NT2/D1 (cell line): ENCODE measurements around the gene OPHN1.

Experiments
- DNase-seq: peaks from one replicate; pipeline ENCODE4 v3.0.0-alpha.2; 2011; ENCODE audit warnings: low read depth, low spot score
- H3K27me3 ChIP-seq: 2 replicates; pipeline ENCODE4 v1.6.0; 2011; ENCODE audit warnings: mild to moderate bottlenecking; ENCODE audit not compliant: insufficient read length, insufficient read depth
- H3K36me3 ChIP-seq: 2 replicates; pipeline ENCODE4 v1.6.1; 2011; ENCODE audit warnings: mild to moderate bottlenecking, low read length, mixed read lengths; ENCODE audit not compliant: insufficient read depth, insufficient read length
- H3K4me1 ChIP-seq: 2 replicates; pipeline ENCODE4 v1.5.1; 2011; ENCODE audit not compliant: insufficient read depth, insufficient read length
- H3K4me3 ChIP-seq: 2 replicates; pipeline ENCODE4 v1.5.1; 2011; ENCODE audit warnings: low read depth; ENCODE audit not compliant: insufficient read length
- H3K9ac ChIP-seq: 2 replicates; pipeline ENCODE4 v1.6.0; 2011; ENCODE audit warnings: low read depth; ENCODE audit not compliant: insufficient read length
- H3K9me3 ChIP-seq: 2 replicates; pipeline ENCODE4 v1.5.1; 2011; ENCODE audit warnings: mild to moderate bottlenecking, low read length; ENCODE audit not compliant: insufficient read depth
- SUZ12 ChIP-seq: IDR thresholded peaks from 2 replicates; pipeline ENCODE4 v1.6.1; 2011; ENCODE audit not compliant: insufficient read length, insufficient read depth; ENCODE audit errors: extremely low read depth
- YY1 ChIP-seq: IDR thresholded peaks from 2 replicates; pipeline ENCODE4 v1.6.1; 2011; ENCODE audit not compliant: insufficient read length, insufficient read depth
- ZNF274 ChIP-seq: IDR thresholded peaks from 2 replicates; pipeline ENCODE4 v1.6.1; 2011; ENCODE audit warnings: mild to moderate bottlenecking, low read depth, low read length

OPHN1 gene

GRCh38 chrX:68439341-68439740, 6.0 kb upstream of the OPHN1 start:
- Histone ChIP-seq H3K4me3 (no peak overlapping the region), H3K36me3 (no peaks in the 10 kb centered on the region)

GRCh38 chrX:68438575-68438974, 5.3 kb upstream of the OPHN1 start:
- no peak overlapping the region for H3K4me3 ChIP-seq
- peaks cover 20% of the 10 kb centered on the region for H3K27me3 ChIP-seq
- DNase-seq = no peak
- TF ChIP-seq YY1 = no peak
- no peak for TF ChIP-seq ZNF274
- H3K4me1 ChIP-seq = no peaks in the 10 kb centered on the region
- H3K9me3 ChIP-seq = no peaks in the 10 kb centered on the region
- H3K36me3 ChIP-seq = no peaks in the 10 kb centered on the region
- H3K9ac ChIP-seq = no peak overlapping the region

More at GRCh38 chrX:68439341-68439740, 6.0 kb upstream of the OPHN1 start:
- Histone ChIP-seq H3K27me3 (peaks cover 14% of the 10 kb centered on the region), H3K4me1 (no peaks in the 10 kb centered on the region), H3K9me3 (no peaks in the 10 kb centered on the region), H3K9ac (no peak overlapping the region)
- no peak for DNase-seq
- no peak for TF ChIP-seq ZNF274
- TF ChIP-seq SUZ12 = no peak
- no peak for TF ChIP-seq YY1

DNA sequence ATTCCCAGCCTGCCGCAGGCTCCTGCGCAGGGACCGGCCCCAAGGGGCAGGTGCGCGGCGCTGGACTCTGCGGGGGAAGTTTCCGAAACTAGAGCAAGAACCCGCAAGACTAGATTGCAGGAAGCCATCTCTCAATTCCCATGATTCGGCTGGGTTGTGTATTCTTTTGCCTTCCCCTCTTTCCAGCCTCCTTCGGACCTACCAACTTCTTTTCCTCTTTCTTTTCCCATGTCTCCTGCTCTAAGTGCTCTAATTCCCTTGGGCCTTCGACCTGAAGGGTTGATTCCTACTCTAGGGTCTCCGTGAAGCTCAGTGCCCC, 645 bp upstream of the OPHN1 start:
- Histone ChIP-seq H3K4me1 (no peaks in the 10 kb centered on the region), H3K4me3 (peak overlapping the region; percentile 74), H3K9me3 (no peaks in the 10 kb centered on the region), H3K27me3 (peaks cover 20% of the 10 kb centered on the region), H3K36me3 (no peaks in the 10 kb centered on the region), H3K9ac (peak overlapping the region; percentile 73)
- no peak for DNase-seq
- TF ChIP-seq ZNF274 = no peak
- no peak for TF ChIP-seq YY1
- TF ChIP-seq SUZ12 = no peak

DNA sequence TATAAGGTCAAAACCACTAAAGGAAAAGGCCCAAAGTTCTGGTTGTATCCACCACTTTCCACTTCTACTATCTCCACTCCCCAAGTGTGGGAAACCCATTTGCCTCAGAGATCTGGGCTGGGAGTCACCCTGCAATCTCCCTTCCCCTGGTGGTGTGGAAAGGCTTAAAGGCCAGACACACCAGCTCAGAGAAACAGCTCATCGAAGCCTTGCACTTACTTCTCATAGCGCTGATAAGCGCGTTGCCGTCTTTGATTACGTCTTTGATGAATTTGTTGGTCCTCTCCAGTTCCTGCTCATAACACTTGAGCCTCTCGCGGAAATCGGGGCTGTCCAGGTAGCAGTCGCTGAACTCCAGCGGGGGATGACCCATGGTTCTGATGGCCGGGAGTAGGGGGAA, 647 bp downstream of the OPHN1 start:
- Histone ChIP-seq H3K4me1 (no peaks in the 10 kb centered on the region), H3K27me3 (peaks cover 20% of the 10 kb centered on the region), H3K4me3 (peak overlapping the region; percentile 74), H3K36me3 (no peaks in the 10 kb centered on the region), H3K9ac (peak overlapping the region; percentile 73), H3K9me3 (no peaks in the 10 kb centered on the region)
- TF ChIP-seq SUZ12 = no peak
- no peak for TF ChIP-seq ZNF274
- TF ChIP-seq YY1 = no peak
- no peak for DNase-seq

- Histone ChIP-seq H3K9ac (no peak overlapping the region), H3K9me3 (no peaks in the 10 kb centered on the region), H3K27me3 (peaks cover 20% of the 10 kb centered on the region), H3K4me1 (no peaks in the 10 kb centered on the region), H3K4me3 (no peak overlapping the region), H3K36me3 (no peaks in the 10 kb centered on the region)
- TF ChIP-seq ZNF274 (no peak), YY1 (no peak), SUZ12 (no peak)
- no peak for DNase-seq
Measured at GRCh38 chrX:68431836-68432235, 1.5 kb downstream of the OPHN1 start.

DNA sequence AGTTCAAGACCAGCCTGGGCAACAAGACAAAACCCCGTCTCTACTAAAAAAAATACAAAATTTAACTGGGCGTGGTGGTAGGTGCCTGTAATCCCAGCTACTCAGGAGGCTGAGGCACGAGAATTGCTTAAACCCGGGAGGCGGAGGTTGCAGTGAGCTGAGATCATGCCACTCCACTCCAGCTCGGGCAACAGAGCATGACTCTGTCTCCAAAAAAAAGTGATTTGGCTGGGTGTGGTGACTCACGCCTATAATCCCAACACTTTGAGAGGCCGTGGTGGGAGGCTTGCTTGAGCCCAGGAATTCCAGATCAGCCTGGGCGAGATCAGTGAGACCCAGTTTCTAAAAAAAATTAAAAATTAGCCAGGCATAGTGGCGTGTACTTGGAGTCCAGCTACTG, 4.1 kb downstream of the OPHN1 start:
- H3K9ac ChIP-seq = no peak overlapping the region
- TF ChIP-seq SUZ12 = no peak
- no peak for TF ChIP-seq YY1
- no peak for TF ChIP-seq ZNF274

GRCh38 chrX:68428431-68428830, 4.9 kb downstream of the OPHN1 start:
- H3K36me3 ChIP-seq = no peaks in the 10 kb centered on the region
- no peaks in the 10 kb centered on the region for H3K27me3 ChIP-seq
- no peaks in the 10 kb centered on the region for H3K9me3 ChIP-seq
- TF ChIP-seq ZNF274 = no peak
- no peak for TF ChIP-seq SUZ12
- no peak for TF ChIP-seq YY1
- H3K4me1 ChIP-seq = no peaks in the 10 kb centered on the region
- H3K4me3 ChIP-seq = no peak overlapping the region
- DNase-seq = no peak
- no peak overlapping the region for H3K9ac ChIP-seq

More for the DNA sequence above, 4.1 kb downstream of the OPHN1 start:
- H3K27me3 ChIP-seq = peaks cover 4% of the 10 kb centered on the region
- no peak for DNase-seq
- no peaks in the 10 kb centered on the region for H3K4me1 ChIP-seq
- H3K9me3 ChIP-seq = no peaks in the 10 kb centered on the region
- no peak overlapping the region for H3K4me3 ChIP-seq
- H3K36me3 ChIP-seq = no peaks in the 10 kb centered on the region

GRCh38 chrX:68424719-68425118, 8.6 kb downstream of the OPHN1 start:
- Histone ChIP-seq H3K9me3 (no peaks in the 10 kb centered on the region), H3K36me3 (no peaks in the 10 kb centered on the region), H3K4me3 (no peak overlapping the region), H3K4me1 (no peaks in the 10 kb centered on the region), H3K27me3 (no peaks in the 10 kb centered on the region), H3K9ac (no peak overlapping the region)
- no peak for TF ChIP-seq ZNF274
- no peak for TF ChIP-seq YY1
- TF ChIP-seq SUZ12 = no peak
- DNase-seq = no peak
